Natural killer cell (primary cell): ENCODE data around the gene GRIFIN. TPM values are rescaled to one million over a fixed set of nuclear protein-coding genes. Genes with fewer than 3 reads are reported as not detected.

Source experiments
- ATAC-seq, 3 donors: fragments of 150-1000 bp in 2 of 3; fragments of 200-7000 bp in 1 of 3; cut with Tn5 transposase; 1 replicate in 1 of 3; 2 replicates in 2 of 3; pipeline ENCODE4 v1.10.0; 2021; ENCODE audit warnings: mild to moderate bottlenecking in 2 of 3, moderate library complexity in 2 of 3
- DNase-seq, 2 donors: peaks; one replicate each; pipeline versions ENCODE4 v3.0.0 to v3.0.0-alpha.2; 2013 to 2021; ENCODE audit warnings: mixed read lengths in 1 of 2
- H3K27ac ChIP-seq: one replicate; pipeline ENCODE4 v1.5.1; 2013; ENCODE audit warnings: mild to moderate bottlenecking, low read length
- H3K27me3 ChIP-seq: one replicate; pipeline ENCODE4 v1.6.1; 2013; ENCODE audit warnings: low read length; ENCODE audit not compliant: control insufficient read depth, insufficient read depth
- H3K36me3 ChIP-seq: one replicate; pipeline ENCODE4 v1.6.1; 2013; ENCODE audit warnings: low read length; ENCODE audit not compliant: control insufficient read depth, insufficient read depth
- H3K4me1 ChIP-seq: one replicate; pipeline ENCODE4 v1.6.1; 2013; ENCODE audit warnings: low read length; ENCODE audit not compliant: control insufficient read depth, insufficient read depth
- H3K4me3 ChIP-seq: one replicate; pipeline ENCODE4 v1.5.1; 2013; ENCODE audit warnings: low read length
- H3K9me3 ChIP-seq: one replicate; pipeline ENCODE4 v1.6.1; 2013; ENCODE audit warnings: low read length; ENCODE audit not compliant: control insufficient read depth, insufficient read depth
- H3K27ac Mint-ChIP-seq, 2 donors: one replicate each; pipeline ENCODE4 v1.8.0; 2022; ENCODE audit warnings: mild to moderate bottlenecking in 2 of 2, mixed read lengths in 2 of 2, moderate library complexity in 1 of 2
- H3K27me3 Mint-ChIP-seq, 2 donors: one replicate each; pipeline ENCODE4 v1.8.0; 2022; ENCODE audit warnings: low read depth in 2 of 2, mixed read lengths in 2 of 2
- H3K36me3 Mint-ChIP-seq: one replicate; pipeline ENCODE4 v1.8.0; 2022; ENCODE audit warnings: mixed read lengths
- H3K4me1 Mint-ChIP-seq, 2 donors: one replicate each; pipeline ENCODE4 v1.8.0; 2022; ENCODE audit warnings: mixed read lengths in 2 of 2
- H3K4me3 Mint-ChIP-seq: one replicate; pipeline ENCODE4 v1.8.0; 2022; ENCODE audit warnings: mild to moderate bottlenecking, moderate library complexity, mixed read lengths
- H3K9me3 Mint-ChIP-seq, 2 donors: one replicate each; pipeline ENCODE4 v1.8.0; 2022; ENCODE audit warnings: mixed read lengths in 2 of 2
- CTCF ChIP-seq: fragments of 200-600 bp; IDR thresholded peaks from one replicate; pipeline ENCODE4 v1.8.0; 2022; ENCODE audit warnings: antibody characterized with exemption
- WGBS: methylation state at CpG from one replicate; pipeline ENCODE4 v1.1.7; 2013; ENCODE audit warnings: missing lambda C conversion rate; ENCODE audit not compliant: insufficient coverage; 5-methylcytosine and 5-hydroxymethylcytosine counted together
- intact Hi-C: fragments of 100-400 bp; cut with micrococcal nuclease; formaldehyde crosslinking; loops from one replicate; pipeline ENCODE4 v1.14.2; 2022
- total RNA-seq, 4 donors: library from RNA; stranded (reverse); fragments of 120-200 nt in 1 of 4; gene quantifications; one replicate each; pipeline versions ENCODE4 v1.2.3 to v1.2.4, GENCODE V29; 2013 to 2022

Gene GRIFIN
- total RNA-seq, 3 donors from 2014 or later (not counting 1 experiment from before 2014, with no cell fraction given), result not detected

GRCh38 chr7:2452643-2453270 is 23.4 kb downstream of the GRIFIN start:
- H3K4me1 Mint-ChIP-seq, result peaks cover 26 to 28% of the 10 kb centered on the region in 2 donors
- peak overlapping the region; percentile 71 for H3K4me3 Mint-ChIP-seq
- no peaks in the 10 kb centered on the region for H3K9me3 Mint-ChIP-seq
- no peak for TF ChIP-seq CTCF
- no peak overlapping the region for H3K27ac ChIP-seq
- peak overlapping the region in 1 of 2 donors; percentile 36 for H3K27ac Mint-ChIP-seq
- peaks cover 29% of the 10 kb centered on the region for H3K4me1 ChIP-seq
- no peaks in the 10 kb centered on the region for H3K27me3 Mint-ChIP-seq
- no peaks in the 10 kb centered on the region for H3K36me3 ChIP-seq
- H3K4me3 ChIP-seq, result no peak overlapping the region
- no peaks in the 10 kb centered on the region for H3K36me3 Mint-ChIP-seq
- no peaks in the 10 kb centered on the region for H3K27me3 ChIP-seq
- no peaks in the 10 kb centered on the region for H3K9me3 ChIP-seq
- intact Hi-C loops, result loop anchor here (5.0 to 10.0 kb wide), 2 partner anchors 48 to 230 kb away; partner anchors contain the start of gene CHST12
- ATAC-seq, result no peak
- 90% methylated on average over 7 of the region's 8 CpGs for WGBS
- no peak for DNase-seq

DNA sequence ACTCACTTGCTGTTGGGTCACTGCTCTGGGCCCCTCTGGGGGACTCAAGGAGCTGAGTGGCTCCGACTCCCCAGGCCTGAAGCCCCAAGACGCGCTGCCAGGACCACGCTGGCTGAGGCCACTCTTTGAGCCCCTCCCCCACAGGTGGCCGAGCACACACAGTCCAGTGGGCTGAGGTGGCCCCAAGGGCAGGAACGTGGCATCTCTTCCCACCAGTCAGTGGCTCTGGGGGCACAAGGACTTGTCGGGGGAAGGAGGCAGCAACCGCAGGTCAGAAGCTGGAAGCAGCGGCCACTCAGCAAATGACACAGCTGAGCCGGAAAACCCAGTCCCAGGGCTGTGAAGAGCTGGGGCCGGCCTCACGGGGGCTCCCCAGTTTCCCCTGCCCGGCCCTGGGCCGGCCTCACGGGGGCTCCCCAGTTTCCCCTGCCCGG is 24.1 kb downstream of the GRIFIN start:
- no peak for TF ChIP-seq CTCF

GRCh38 chr7:2451171-2452073 is 24.8 kb downstream of the GRIFIN start:
- peak; percentile 84 for TF ChIP-seq CTCF
- no peak overlapping the region for H3K27ac ChIP-seq
- WGBS, result 13% methylated on average over 34 of the region's 34 CpGs

More for the DNA sequence above, 24.1 kb downstream of the GRIFIN start:
- Histone ChIP-seq H3K27me3 (no peaks in the 10 kb centered on the region), H3K4me1 (peaks cover 22% of the 10 kb centered on the region), H3K27ac (peak overlapping the region; percentile 25), H3K36me3 (peaks cover under 1% of the 10 kb centered on the region), H3K4me3 (peak overlapping the region; percentile 26), H3K9me3 (no peaks in the 10 kb centered on the region)
- Mint-ChIP-seq H3K9me3 (no peaks in the 10 kb centered on the region), H3K4me1 (peaks cover 27 to 28% of the 10 kb centered on the region in 2 donors), H3K27me3 (no peaks in the 10 kb centered on the region), H3K36me3 (no peaks in the 10 kb centered on the region), H3K27ac (peak overlapping the region; percentile 75 to 80), H3K4me3 (peak overlapping the region; percentile 82)
- intact Hi-C loops, result loop anchor here (5.0 to 10.0 kb wide), 2 partner anchors 47 to 230 kb away; partner anchors contain the start of gene CHST12
- 4% methylated on average over 15 of the region's 16 CpGs for WGBS
- peak; percentile 44 to 46 for DNase-seq
- peak; percentile 65 to 79 (median 77) for ATAC-seq

More at GRCh38 chr7:2451171-2452073, 24.8 kb downstream of the GRIFIN start:
- DNase-seq, result peak; percentile 76 to 84
- Histone ChIP-seq H3K9me3 (no peaks in the 10 kb centered on the region), H3K36me3 (peaks cover 3% of the 10 kb centered on the region), H3K4me3 (peak overlapping the region; percentile 26), H3K4me1 (peaks cover 20% of the 10 kb centered on the region), H3K27me3 (no peaks in the 10 kb centered on the region)
- peak overlapping the region; percentile 75 to 80 for H3K27ac Mint-ChIP-seq
- H3K9me3 Mint-ChIP-seq, result no peaks in the 10 kb centered on the region
- no peaks in the 10 kb centered on the region for H3K27me3 Mint-ChIP-seq
- H3K4me1 Mint-ChIP-seq, result peaks cover 23 to 24% of the 10 kb centered on the region in 2 donors
- intact Hi-C loops, result loop anchor here (1.0 to 10.0 kb wide), 3 partner anchors 18 to 231 kb away; partner anchors contain the start of gene CHST12
- H3K4me3 Mint-ChIP-seq, result peak overlapping the region; percentile 82
- no peaks in the 10 kb centered on the region for H3K36me3 Mint-ChIP-seq
- ATAC-seq, result peak; percentile 83 to 87 (median 85)
